ENCODE data around the gene ATXN1. TPM values are rescaled to one million over a fixed set of nuclear protein-coding genes. Genes with fewer than 3 reads are reported as not detected.
"Not testable (repeated sequence)": the region's sequence is repeated elsewhere in the genome, so short reads cannot be mapped to it uniquely, and the experiment has no call there.

Gene ATXN1
- polyA plus RNA-seq, 1 of the 3 experiments (the other 2 are of a cell fraction) = 7.9 TPM

GRCh38 chr6:16613504-16613903 lies 147.8 kb downstream of the ATXN1 start:
- DNase-seq; H3K9me3 ChIP-seq; H3K4me2 ChIP-seq; H3K4me1 ChIP-seq (ENCODE audit: control insufficient read depth in 1 of 2, insufficient read depth in 2 of 2, low read depth in 1 of 2, low read length in 1 of 2); H4K20me1 ChIP-seq (ENCODE audit: insufficient read depth); H3K4me3 ChIP-seq (ENCODE audit: low read depth in 2 of 2, low read length in 1 of 2); CTCF ChIA-PET; H3K9ac ChIP-seq; POLR2A ChIA-PET; H3K27me3 ChIP-seq (ENCODE audit: insufficient read depth); H3K27ac ChIP-seq (ENCODE audit: low read depth in 2 of 2, low read length in 1 of 2); H3K9me2 ChIP-seq; H3F3A ChIP-seq (replicated peaks; ENCODE audit: insufficient read depth); H2AFZ ChIP-seq (ENCODE audit: low read depth): not testable (repeated sequence)
- WGBS (ENCODE audit: low lambda C conversion rate) = 98% methylated on average over 2 of the region's 2 CpGs
- Histone ChIP-seq H3K36me3 (replicated peaks in 1 of 2; ENCODE audit: control insufficient read depth in 1 of 2, insufficient read depth in 2 of 2, low read length in 1 of 2) (peaks cover 0 to 17% of the 10 kb centered on the region in 2 experiments), H3K79me2 (ENCODE audit: insufficient read depth) (peaks cover 13% of the 10 kb centered on the region)

- Histone ChIP-seq H3K9ac (no peak overlapping the region), H3K9me2 (no peaks in the 10 kb centered on the region), H3K27ac (ENCODE audit: low read depth in 2 of 2, low read length in 1 of 2) (no peak overlapping the region), H3K4me2 (no peak overlapping the region), H3K36me3 (replicated peaks in 1 of 2; ENCODE audit: control insufficient read depth in 1 of 2, insufficient read depth in 2 of 2, low read length in 1 of 2) (peaks cover 0 to 20% of the 10 kb centered on the region in 2 experiments), H3K79me2 (ENCODE audit: insufficient read depth) (peaks cover 20% of the 10 kb centered on the region), H3K4me3 (ENCODE audit: low read depth in 2 of 2, low read length in 1 of 2) (no peak overlapping the region), H2AFZ (ENCODE audit: low read depth) (no peak overlapping the region), H3K4me1 (ENCODE audit: control insufficient read depth in 1 of 2, insufficient read depth in 2 of 2, low read depth in 1 of 2, low read length in 1 of 2) (no peaks in the 10 kb centered on the region), H3K9me3 (no peaks in the 10 kb centered on the region), H3F3A (replicated peaks; ENCODE audit: insufficient read depth) (no peaks in the 10 kb centered on the region), H4K20me1 (ENCODE audit: insufficient read depth) (no peaks in the 10 kb centered on the region), H3K27me3 (ENCODE audit: insufficient read depth) (no peaks in the 10 kb centered on the region)
- TF ChIP-seq NRF1 (IDR thresholded peaks at IDR 0.05; ENCODE audit: low read depth, low read length) = no peak
- TF ChIP-seq SMC3 (IDR thresholded peaks at IDR 0.05; ENCODE audit: low read depth, low read length) = no peak
- TF ChIP-seq POLR2AphosphoS5 (IDR thresholded peaks at IDR 0.05; ENCODE audit: low read depth, low read length) = no peak
- TF ChIP-seq TEAD4 (IDR thresholded peaks at IDR 0.05; ENCODE audit: borderline replicate concordance, insufficient read depth) = no peak
- no peak for TF ChIP-seq GATA2 (CRISPR knock-in tag; IDR thresholded peaks at IDR 0.05)
- no peak for TF ChIP-seq JUND (IDR thresholded peaks at IDR 0.05)
- TF ChIP-seq NFIC (IDR thresholded peaks at IDR 0.05; ENCODE audit: borderline replicate concordance) = no peak
- no peak for TF ChIP-seq RFX5 (IDR thresholded peaks at IDR 0.05; ENCODE audit: low read length)
- no peak for TF ChIP-seq MXI1 (IDR thresholded peaks at IDR 0.05; ENCODE audit: low read depth, low read length)
- no peak for TF ChIP-seq TCF12 (IDR thresholded peaks at IDR 0.05)
- TF ChIP-seq GABPA (IDR thresholded peaks at IDR 0.05; ENCODE audit: low read depth) = no peak
- no peak for TF ChIP-seq FOSL2 (IDR thresholded peaks at IDR 0.05; ENCODE audit: borderline replicate concordance, low read depth)
- no peak for TF ChIP-seq IRF3 (IDR thresholded peaks at IDR 0.05; ENCODE audit: low read depth, low read length)
- no peak for TF ChIP-seq ZBTB33 (IDR thresholded peaks at IDR 0.05; ENCODE audit: borderline replicate concordance, low read depth)
- no peak for TF ChIP-seq EZH2phosphoT487 (IDR thresholded peaks at IDR 0.05; ENCODE audit: borderline replicate concordance, low read depth)
- TF ChIP-seq, protein P1, sequence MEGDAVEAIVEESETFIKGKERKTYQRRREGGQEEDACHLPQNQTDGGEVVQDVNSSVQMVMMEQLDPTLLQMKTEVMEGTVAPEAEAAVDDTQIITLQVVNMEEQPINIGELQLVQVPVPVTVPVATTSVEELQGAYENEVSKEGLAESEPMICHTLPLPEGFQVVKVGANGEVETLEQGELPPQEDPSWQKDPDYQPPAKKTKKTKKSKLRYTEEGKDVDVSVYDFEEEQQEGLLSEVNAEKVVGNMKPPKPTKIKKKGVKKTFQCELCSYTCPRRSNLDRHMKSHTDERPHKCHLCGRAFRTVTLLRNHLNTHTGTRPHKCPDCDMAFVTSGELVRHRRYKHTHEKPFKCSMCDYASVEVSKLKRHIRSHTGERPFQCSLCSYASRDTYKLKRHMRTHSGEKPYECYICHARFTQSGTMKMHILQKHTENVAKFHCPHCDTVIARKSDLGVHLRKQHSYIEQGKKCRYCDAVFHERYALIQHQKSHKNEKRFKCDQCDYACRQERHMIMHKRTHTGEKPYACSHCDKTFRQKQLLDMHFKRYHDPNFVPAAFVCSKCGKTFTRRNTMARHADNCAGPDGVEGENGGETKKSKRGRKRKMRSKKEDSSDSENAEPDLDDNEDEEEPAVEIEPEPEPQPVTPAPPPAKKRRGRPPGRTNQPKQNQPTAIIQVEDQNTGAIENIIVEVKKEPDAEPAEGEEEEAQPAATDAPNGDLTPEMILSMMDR (IDR thresholded peaks at IDR 0.05) = no peak
- TF ChIP-seq ELF1 (IDR thresholded peaks at IDR 0.05) = no peak
- TF ChIP-seq, protein P2, sequence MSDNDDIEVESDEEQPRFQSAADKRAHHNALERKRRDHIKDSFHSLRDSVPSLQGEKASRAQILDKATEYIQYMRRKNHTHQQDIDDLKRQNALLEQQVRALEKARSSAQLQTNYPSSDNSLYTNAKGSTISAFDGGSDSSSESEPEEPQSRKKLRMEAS (IDR thresholded peaks at IDR 0.05; ENCODE audit: low read depth) = no peak
- POLR2A ChIA-PET = no interaction called here
- CTCF ChIA-PET = no interaction called here
- DNase-seq = no peak
- 88% methylated on average over 4 of the region's 4 CpGs for WGBS (ENCODE audit: low lambda C conversion rate)
Observed at GRCh38 chr6:16608444-16608843, 152.8 kb downstream of the ATXN1 start.

All from SK-N-SH (cell line).